A549 (cell line): ENCODE data around the gene CIDEB. TPM values are rescaled to one million over a fixed set of nuclear protein-coding genes. Genes with fewer than 3 reads are reported as not detected.

Experiments used
- ATAC-seq, 2 experiments: fragments of 200-7000 bp in 1 of 2; fragments of >200 bp in 1 of 2; cut with Nextera tagmentation in 1 of 2; cut with Tn5 transposase in 1 of 2; 3 replicates each; pipeline versions ENCODE4 v1.8.0 to v1.9.1; 2018 to 2020; ENCODE audit warnings: mild to moderate bottlenecking in 1 of 2, moderate library complexity in 1 of 2
- CTCF ChIA-PET: fragments of 300-600 bp; sonication (Branson Sonifier 250); formaldehyde crosslinking; extraction: SDS; loops from one replicate; lab custom pipeline; 2021; ENCODE audit warnings: antibody characterized with exemption, inconsistent platforms; lab: Yijun Ruan, JAX
- POLR2A ChIA-PET: fragments of 350-600 bp; formaldehyde crosslinking; extraction: SDS; loops from one replicate; lab custom pipeline; 2021; ENCODE audit warnings: antibody characterized with exemption, inconsistent platforms; lab: Yijun Ruan, JAX
- DNase-seq, 2 experiments: peaks; one replicate each; pipeline versions ENCODE4 v3.0.0 to v3.0.0-alpha.2; 2011 to 2016; ENCODE audit warnings: low read depth in 1 of 2, low spot score in 1 of 2
- FAIRE-seq: peaks from 2 replicates; lab custom pipeline; 2011; peaks lifted over from hg19 to GRCh38; lab: Jason Lieb, UNC
- H3K27ac ChIP-seq, 2 experiments: fragments of >200 bp; sonication (Bioruptor Twin); formaldehyde crosslinking; 3 replicates each; pipeline ENCODE4 v1.5.1; 2016 to 2017
- H3K4me1 ChIP-seq: fragments of >200 bp; sonication (Bioruptor Twin); formaldehyde crosslinking; 3 replicates; pipeline ENCODE4 v1.6.1; 2016
- H3K4me2 ChIP-seq: fragments of >200 bp; sonication (Bioruptor Twin); formaldehyde crosslinking; 3 replicates; pipeline ENCODE4 v1.6.1; 2016
- H3K4me3 ChIP-seq: fragments of >200 bp; sonication (Bioruptor Twin); formaldehyde crosslinking; 3 replicates; pipeline ENCODE4 v1.5.1; 2016
- H3K9me3 ChIP-seq: fragments of >200 bp; sonication (Bioruptor Twin); formaldehyde crosslinking; 3 replicates; pipeline ENCODE4 v1.6.1; 2016
- CBX2 ChIP-seq: fragments of 200-600 bp; sonication (generic); IDR thresholded peaks from 2 replicates; pipeline ENCODE4 v1.6.1; 2016; ENCODE audit warnings: low read depth, mild to moderate bottlenecking, borderline replicate concordance
- CEBPB ChIP-seq, 2 experiments: fragments of >200 bp in 1 of 2; sonication (Bioruptor Twin) in 1 of 2; formaldehyde crosslinking in 1 of 2; IDR thresholded peaks; 2 replicates each; pipeline ENCODE4 v1.6.1; 2012 to 2016
- CTCF ChIP-seq: fragments of >200 bp; sonication (Bioruptor Twin); formaldehyde crosslinking; IDR thresholded peaks from 3 replicates; pipeline ENCODE4 v1.5.1; 2016
- EHF ChIP-seq: fragments of 250-450 bp; sonication (Bioruptor Pico); IDR thresholded peaks from 2 replicates; pipeline ENCODE4 v1.5.0; 2020; ENCODE audit warnings: mild to moderate bottlenecking
- EHMT2 ChIP-seq: fragments of 200-600 bp; sonication (generic); IDR thresholded peaks from 2 replicates; pipeline ENCODE4 v1.6.1; 2016; ENCODE audit warnings: antibody characterized with exemption, low read depth, mild to moderate bottlenecking, moderate library complexity
- EP300 ChIP-seq, 2 experiments: fragments of >200 bp; sonication (Bioruptor Twin); formaldehyde crosslinking; IDR thresholded peaks; 2 replicates in 1 of 2; 3 replicates in 1 of 2; pipeline ENCODE4 v1.6.1; 2016 to 2017
- ESRRA ChIP-seq: fragments of 150-350 bp; IDR thresholded peaks from 2 replicates; pipeline ENCODE4 v1.6.1; 2014; ENCODE audit warnings: mild to moderate bottlenecking, low read length, borderline replicate concordance
- FOXS1 ChIP-seq: fragments of 250-450 bp; sonication (Bioruptor Pico); IDR thresholded peaks from 2 replicates; pipeline ENCODE4 v1.5.0; 2020; ENCODE audit warnings: mild to moderate bottlenecking, moderate library complexity
- HEYL ChIP-seq: fragments of 250-450 bp; sonication (Bioruptor Pico); IDR thresholded peaks from 2 replicates; pipeline ENCODE4 v1.8.0; 2021; ENCODE audit warnings: mild to moderate bottlenecking, moderate library complexity
- HOXB5 ChIP-seq: fragments of 250-450 bp; sonication (Bioruptor Pico); IDR thresholded peaks from 2 replicates; pipeline ENCODE4 v1.5.0; 2020; ENCODE audit warnings: mild to moderate bottlenecking, moderate library complexity
- NPAS2 ChIP-seq: fragments of 250-450 bp; sonication (Bioruptor Pico); IDR thresholded peaks from 2 replicates; pipeline ENCODE4 v1.8.0; 2022; ENCODE audit warnings: mild to moderate bottlenecking, moderate library complexity, borderline replicate concordance
- NR3C1 ChIP-seq: fragments of >200 bp; sonication (Bioruptor Twin); formaldehyde crosslinking; IDR thresholded peaks from 3 replicates; pipeline ENCODE4 v1.6.1; 2017
- TFCP2L1 ChIP-seq: fragments of 250-450 bp; sonication (Bioruptor Pico); IDR thresholded peaks from 2 replicates; pipeline ENCODE4 v1.5.0; 2021; ENCODE audit warnings: mild to moderate bottlenecking
- TP53 ChIP-seq: fragments of 250-450 bp; sonication (Bioruptor Pico); IDR thresholded peaks from 2 replicates; pipeline ENCODE4 v1.5.0; 2021; ENCODE audit warnings: mild to moderate bottlenecking, moderate library complexity
- WGBS: methylation state at CpG from one replicate; pipeline ENCODE4 v1.1.6; 2017; ENCODE audit errors: missing lambda C conversion rate; 5-methylcytosine and 5-hydroxymethylcytosine counted together
- polyA plus RNA-seq, 4 experiments: library from polyadenylated mRNA; depleted of rRNA in 3 of 4; stranded (reverse); fragments of >200 nt; fragmentation: RNase III in 1 of 4; extraction: RNeasy Plus Mini Kit Qiagen cat#74134 plus additional on column Dnase treatment in 1 of 4; gene quantifications; 2 replicates in 3 of 4; 3 replicates in 1 of 4; pipeline ENCODE4 v1.2.3, GENCODE V29; 2011 to 2017
- TF ChIP-seq, protein P1 (sequence below): fragments of 450-650 bp; IDR thresholded peaks from 2 replicates; pipeline ENCODE4 v1.6.1; 2014; ENCODE audit warnings: antibody characterized with exemption

Gene CIDEB
- polyA plus RNA-seq, 2 of the 4 experiments (the other 2 are of a cell fraction): 0.31 to 0.79 TPM

GRCh38 chr14:24339284-24340151, 31.7 kb upstream of the CIDEB start, which contains the start of gene RIPK3:
RIPK3 (minus strand) TSS chr14:24339991; CDS start chr14:24339826, 165 bp downstream.
- Histone ChIP-seq H3K4me1 (no peaks in the 10 kb centered on the region), H3K9me3 (no peaks in the 10 kb centered on the region), H3K4me3 (no peak within 1 kb of the TSS), H3K4me2 (no peak within 1 kb of the TSS), H3K27ac (no peak within 1 kb of the TSS)
- ChIA-PET POLR2A (no interaction called here), CTCF (interaction anchor here (1.1 to 46.6 kb wide), 8 partner anchors 8 to 90 kb away, joined by 3 to 1142 read pairs (median 12); partner anchors contain the start of genes CBLN3, CIDEB and KHNYN)
- no peak for DNase-seq
- 84% methylated on average over 30 of the region's 51 CpGs for WGBS
- TF ChIP-seq CTCF: no peak
- no peak for ATAC-seq
- no peak for FAIRE-seq

- FAIRE-seq: no peak
- Histone ChIP-seq H3K9me3 (no peaks in the 10 kb centered on the region), H3K4me2 (no peak overlapping the region), H3K4me3 (no peak overlapping the region), H3K27ac (no peak overlapping the region), H3K4me1 (no peaks in the 10 kb centered on the region)
- no peak for TF ChIP-seq FOXS1 (CRISPR knock-in tag)
- TF ChIP-seq EHMT2: no peak
- TF ChIP-seq HEYL (CRISPR knock-in tag): no peak
- no peak for TF ChIP-seq TFCP2L1 (CRISPR knock-in tag)
- TF ChIP-seq ESRRA: no peak
- no peak for TF ChIP-seq CEBPB (IDR thresholded peaks at IDR 0.05)
- no peak for TF ChIP-seq EHF (CRISPR knock-in tag)
- TF ChIP-seq EP300 (IDR thresholded peaks at IDR 0.05): no peak
- TF ChIP-seq, protein P1, sequence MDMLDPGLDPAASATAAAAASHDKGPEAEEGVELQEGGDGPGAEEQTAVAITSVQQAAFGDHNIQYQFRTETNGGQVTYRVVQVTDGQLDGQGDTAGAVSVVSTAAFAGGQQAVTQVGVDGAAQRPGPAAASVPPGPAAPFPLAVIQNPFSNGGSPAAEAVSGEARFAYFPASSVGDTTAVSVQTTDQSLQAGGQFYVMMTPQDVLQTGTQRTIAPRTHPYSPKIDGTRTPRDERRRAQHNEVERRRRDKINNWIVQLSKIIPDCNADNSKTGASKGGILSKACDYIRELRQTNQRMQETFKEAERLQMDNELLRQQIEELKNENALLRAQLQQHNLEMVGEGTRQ: no peak
- TF ChIP-seq HOXB5 (CRISPR knock-in tag): no peak
- no peak for TF ChIP-seq TP53 (CRISPR knock-in tag)
- TF ChIP-seq CBX2: no peak
- ATAC-seq: no peak
- DNase-seq: no peak
- ChIA-PET CTCF (interaction anchor here (1.3 to 46.6 kb wide), 6 partner anchors 9 to 91 kb away, joined by 4 to 1142 read pairs (median 12); partner anchors contain the start of genes CBLN3, CIDEB and KHNYN), POLR2A (no interaction called here)
- WGBS: 72% methylated on average over 10 of the region's 14 CpGs
These were observed 31.1 kb upstream of the CIDEB start for GRCh38 chr14:24338843-24339242.

GRCh38 chr14:24337824-24338175, 30.0 kb upstream of the CIDEB start:
- ChIA-PET CTCF (interaction anchor here (1.2 to 46.6 kb wide), 7 partner anchors 10 to 92 kb away, joined by 4 to 1142 read pairs (median 8); partner anchors contain the start of genes CBLN3, CIDEB and KHNYN), POLR2A (interaction anchor here (1.3 kb wide), 1 partner anchor 94 kb away, joined by 4 read pairs; no protein-coding TSS in a partner anchor)
- ATAC-seq: no peak
- no peak for FAIRE-seq
- Histone ChIP-seq H3K4me3 (no peak overlapping the region), H3K9me3 (no peaks in the 10 kb centered on the region), H3K27ac (no peak overlapping the region), H3K4me1 (no peaks in the 10 kb centered on the region), H3K4me2 (no peak overlapping the region)
- 80% methylated on average over 8 of the region's 8 CpGs for WGBS
- DNase-seq: no peak
- TF ChIP-seq NPAS2 (CRISPR knock-in tag): no peak
- no peak for TF ChIP-seq NR3C1
